ENCODE data around the gene EXOSC5. TPM values are rescaled to one million over a fixed set of nuclear protein-coding genes. Genes with fewer than 3 reads are reported as not detected.

EXOSC5 gene
- total and polyA plus RNA-seq, 2 donors from 2014 or later = 15.5 to 16.8 TPM

DNA sequence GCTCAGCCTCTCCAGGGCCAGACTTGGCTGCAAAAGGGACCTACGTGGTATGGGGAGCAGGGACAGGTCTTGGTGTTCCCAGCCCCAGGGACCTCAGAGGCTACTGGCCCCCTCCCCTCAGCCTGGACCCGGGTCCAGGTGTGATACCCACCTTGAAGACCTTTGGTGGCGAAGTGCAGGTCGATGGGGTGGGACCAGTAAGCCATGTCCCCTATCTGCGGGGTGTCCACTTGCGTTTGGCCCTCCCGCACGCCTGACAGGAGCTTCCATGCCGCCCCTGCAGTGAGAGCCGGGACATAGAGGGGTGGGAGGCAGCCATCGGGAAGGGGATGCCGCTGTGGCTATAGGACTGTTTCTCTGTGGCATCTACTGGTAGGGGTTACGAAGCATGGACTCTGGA lies 39.4 kb downstream of the EXOSC5 start:
- Histone ChIP-seq H3K4me3 (ENCODE audit: low read length in 3 of 3) (no peak overlapping the region), H3K27ac (ENCODE audit: low read depth in 2 of 2, low read length in 2 of 2) (no peak overlapping the region), H3K9ac (ENCODE audit: low read length in 3 of 3) (no peak overlapping the region), H3K9me3 (ENCODE audit: control insufficient read depth in 2 of 3, insufficient read depth in 1 of 3, low read length in 3 of 3) (no peaks in the 10 kb centered on the region), H3K4me1 (ENCODE audit: control insufficient read depth in 2 of 3, insufficient read depth in 2 of 3, low read depth in 1 of 3, low read length in 3 of 3) (peaks cover 0 to 18% (median 0%) of the 10 kb centered on the region in 3 donors), H3K27me3 (ENCODE audit: control insufficient read depth, insufficient read depth, low read length) (no peaks in the 10 kb centered on the region), H3K36me3 (ENCODE audit: control insufficient read depth in 2 of 3, insufficient read depth in 3 of 3, low read length in 3 of 3) (no peaks in the 10 kb centered on the region)
- no peak for FAIRE-seq
- intact Hi-C loops (cut with DNase I) = no loop called here
- TF ChIP-seq CTCF (IDR thresholded peaks at IDR 0.05; ENCODE audit: borderline replicate concordance, extremely low read depth, insufficient read depth) = no peak
- no peak for DNase-seq

DNA sequence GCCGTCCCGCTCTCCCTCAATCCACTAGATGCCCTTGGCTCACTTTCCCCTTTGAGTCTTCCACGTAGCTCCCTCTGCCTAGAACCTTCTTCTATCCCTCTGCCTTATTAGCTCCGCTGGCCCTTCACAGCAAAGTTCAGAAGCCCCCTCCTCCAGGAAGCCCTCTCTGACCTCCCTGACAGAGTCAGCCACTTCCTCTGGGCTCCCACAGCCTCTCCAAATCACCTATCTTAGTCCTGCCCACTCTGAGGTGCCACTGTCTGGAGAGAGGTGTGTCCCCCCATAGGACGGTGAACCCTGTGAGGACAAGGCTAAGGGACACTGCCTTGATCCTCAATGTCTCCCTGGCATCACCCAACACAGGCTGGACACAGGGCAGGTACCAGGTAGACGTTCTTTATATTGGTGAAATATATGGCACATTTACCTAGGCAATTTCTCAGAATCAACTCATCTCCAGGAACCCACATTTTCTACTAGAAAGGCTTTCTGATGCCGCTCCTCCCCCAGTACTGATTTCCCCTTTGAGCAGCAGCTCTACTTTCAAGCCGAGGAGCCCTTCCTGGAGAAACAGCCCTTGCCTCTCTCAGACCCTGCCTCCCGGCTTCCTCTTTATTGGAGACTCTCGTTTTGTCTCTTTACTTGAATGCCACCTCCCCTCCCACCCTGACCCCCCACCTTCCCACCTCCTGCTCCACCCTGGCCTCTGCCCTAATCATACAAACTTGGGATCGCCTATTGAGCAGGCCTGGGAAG lies 40.0 kb downstream of the EXOSC5 start:
- no peak for FAIRE-seq
- intact Hi-C loops (cut with DNase I) = no loop called here
- Histone ChIP-seq H3K27me3 (ENCODE audit: control insufficient read depth, insufficient read depth, low read length) (no peaks in the 10 kb centered on the region), H3K4me3 (ENCODE audit: low read length in 3 of 3) (no peak overlapping the region), H3K27ac (ENCODE audit: low read depth in 2 of 2, low read length in 2 of 2) (no peak overlapping the region), H3K9ac (ENCODE audit: low read length in 3 of 3) (no peak overlapping the region), H3K4me1 (ENCODE audit: control insufficient read depth in 2 of 3, insufficient read depth in 2 of 3, low read depth in 1 of 3, low read length in 3 of 3) (peaks cover 0 to 16% (median 0%) of the 10 kb centered on the region in 3 donors), H3K9me3 (ENCODE audit: control insufficient read depth in 2 of 3, insufficient read depth in 1 of 3, low read length in 3 of 3) (no peaks in the 10 kb centered on the region), H3K36me3 (ENCODE audit: control insufficient read depth in 2 of 3, insufficient read depth in 3 of 3, low read length in 3 of 3) (no peaks in the 10 kb centered on the region)
- DNase-seq = no peak
- TF ChIP-seq CTCF (IDR thresholded peaks at IDR 0.05; ENCODE audit: borderline replicate concordance, extremely low read depth, insufficient read depth) = no peak

GRCh38 chr19:41355802-41356201 lies 41.4 kb downstream of the EXOSC5 start:
- no peak overlapping the region for H3K4me3 ChIP-seq (ENCODE audit: low read length in 3 of 3)
- no peak overlapping the region for H3K27ac ChIP-seq (ENCODE audit: low read depth in 2 of 2, low read length in 2 of 2)
- no peak for TF ChIP-seq CTCF (IDR thresholded peaks at IDR 0.05; ENCODE audit: borderline replicate concordance, extremely low read depth, insufficient read depth)
- FAIRE-seq (no peak), DNase-seq (no peak)
- no peaks in the 10 kb centered on the region for H3K9me3 ChIP-seq (ENCODE audit: control insufficient read depth in 2 of 3, insufficient read depth in 1 of 3, low read length in 3 of 3)
- no peaks in the 10 kb centered on the region for H3K36me3 ChIP-seq (ENCODE audit: control insufficient read depth in 2 of 3, insufficient read depth in 3 of 3, low read length in 3 of 3)
- peaks cover 0 to 18% (median 3%) of the 10 kb centered on the region in 3 donors for H3K4me1 ChIP-seq (ENCODE audit: control insufficient read depth in 2 of 3, insufficient read depth in 2 of 3, low read depth in 1 of 3, low read length in 3 of 3)
- intact Hi-C loops (cut with DNase I) = no loop called here
- H3K27me3 ChIP-seq (ENCODE audit: control insufficient read depth, insufficient read depth, low read length) = no peaks in the 10 kb centered on the region
- no peak overlapping the region for H3K9ac ChIP-seq (ENCODE audit: low read length in 3 of 3)

All from kidney (tissue), 14 donors.